GM19324 (cell line): ENCODE data around the gene TERB1.

Source experiments
- ATAC-seq: cut with Tn5 transposase; IDR thresholded peaks from one replicate; pipeline ENCODE4 v1.9.1; 2021; ENCODE audit warnings: mild to moderate bottlenecking, moderate library complexity; ENCODE audit not compliant: unreplicated experiment, low FRiP score

The TERB1 gene

GRCh38 chr16:66801320-66802105 is at the start of gene TERB1:
TSS of gene TERB1 (minus strand) at chr16:66801584. CDS start at chr16:66796798, 4,786 bp downstream.
- ATAC-seq: no peak

- no peak for ATAC-seq
These were observed 48.9 kb upstream of the TERB1 start for GRCh38 chr16:66850115-66850815.

- no peak for ATAC-seq
These were observed 48.2 kb upstream of the TERB1 start for GRCh38 chr16:66849549-66849948.

- no peak for ATAC-seq
These were observed 47.6 kb upstream of the TERB1 start for GRCh38 chr16:66849021-66849420.

GRCh38 chr16:66848172-66848571 is 46.8 kb upstream of the TERB1 start:
- no peak for ATAC-seq

- ATAC-seq: no peak
These were observed 46.2 kb upstream of the TERB1 start for GRCh38 chr16:66847533-66848067.

DNA sequence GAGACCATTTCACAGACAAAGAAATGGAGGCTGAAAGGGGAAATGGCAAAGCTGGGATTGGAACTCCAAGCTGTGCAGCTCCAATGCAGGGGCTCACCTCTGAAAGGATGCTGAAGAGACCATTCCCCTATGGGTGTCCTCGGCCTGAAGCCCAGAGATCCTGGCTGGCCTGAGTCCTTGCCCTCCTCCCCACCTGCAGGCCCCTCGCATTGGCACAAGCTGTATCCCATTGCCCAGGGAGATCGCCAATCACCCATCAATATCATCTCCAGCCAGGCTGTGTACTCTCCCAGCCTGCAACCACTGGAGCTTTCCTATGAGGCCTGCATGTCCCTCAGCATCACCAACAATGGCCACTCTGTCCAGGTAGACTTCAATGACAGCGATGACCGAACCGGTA is 45.4 kb upstream of the TERB1 start:
- no peak for ATAC-seq

DNA sequence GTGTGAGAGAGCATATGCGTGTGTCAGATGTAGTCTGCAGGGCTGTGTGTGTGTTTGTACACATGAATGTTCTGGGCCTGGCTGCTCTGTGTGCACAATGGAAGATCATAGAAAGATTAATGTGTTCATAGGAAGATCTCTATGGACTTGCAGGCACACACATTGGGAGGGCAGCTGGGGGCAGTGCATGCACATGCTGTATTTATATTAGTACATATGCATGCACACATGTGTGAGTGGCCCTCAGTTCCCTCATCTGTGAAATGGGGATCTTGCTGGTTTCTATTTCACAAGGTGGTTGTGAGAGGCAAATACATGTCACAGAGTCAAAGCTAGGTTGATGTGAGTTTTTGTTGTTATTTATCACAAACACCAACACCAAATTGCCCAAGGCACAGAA is 44.9 kb upstream of the TERB1 start:
- ATAC-seq: no peak

GRCh38 chr16:66845791-66846221 is 44.4 kb upstream of the TERB1 start:
- ATAC-seq: no peak

- ATAC-seq: no peak
These were observed 43.7 kb upstream of the TERB1 start for GRCh38 chr16:66845080-66845410.

DNA sequence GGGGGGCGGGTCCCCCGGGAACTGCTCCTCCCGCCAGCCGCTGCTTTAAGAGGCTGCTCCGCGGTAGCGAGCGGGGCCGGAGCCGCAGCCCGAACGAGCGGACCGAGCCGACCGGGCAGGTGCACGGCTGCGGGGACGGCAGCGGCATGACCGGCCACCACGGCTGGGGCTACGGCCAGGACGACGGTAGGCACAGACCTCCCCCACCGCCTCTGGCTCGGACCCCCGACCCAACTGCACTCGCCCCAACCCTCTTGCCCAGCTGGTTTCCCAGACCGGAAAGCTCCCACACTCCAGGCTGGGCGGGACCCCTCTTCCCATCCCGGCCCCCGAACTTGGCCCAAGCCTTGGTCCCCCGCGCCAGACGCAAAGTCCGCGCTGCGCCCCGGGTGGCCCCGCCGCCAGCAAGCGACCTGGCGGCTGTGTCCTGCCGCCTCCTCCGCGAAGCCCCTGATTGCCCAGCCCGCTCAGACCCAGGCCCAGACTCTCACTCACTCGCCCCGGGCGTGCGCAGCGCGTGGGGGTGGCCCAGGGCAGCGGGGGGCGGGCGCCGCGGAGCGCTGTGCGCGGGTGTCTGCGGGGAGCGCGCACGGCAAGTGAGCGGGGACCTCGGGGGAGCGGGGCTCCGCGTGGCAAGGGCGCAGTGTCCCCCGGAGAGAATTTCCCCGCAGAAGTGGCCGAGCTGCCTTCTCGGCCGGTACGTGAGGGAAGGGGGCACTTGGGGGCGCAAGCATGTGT is 43.1 kb upstream of the TERB1 start, which contains the start of gene CA7:
Gene CA7, plus strand, starts transcription at position 73 of the 738 bp plus-strand sequence. Its CDS starts 74 bp downstream, at position 147.
- no peak for ATAC-seq

- no peak for ATAC-seq
These were observed 42.6 kb upstream of the TERB1 start for GRCh38 chr16:66844009-66844341.

GRCh38 chr16:66843191-66843590 is 41.8 kb upstream of the TERB1 start:
- no peak for ATAC-seq

GRCh38 chr16:66842765-66843164 is 41.4 kb upstream of the TERB1 start:
- no peak for ATAC-seq

DNA sequence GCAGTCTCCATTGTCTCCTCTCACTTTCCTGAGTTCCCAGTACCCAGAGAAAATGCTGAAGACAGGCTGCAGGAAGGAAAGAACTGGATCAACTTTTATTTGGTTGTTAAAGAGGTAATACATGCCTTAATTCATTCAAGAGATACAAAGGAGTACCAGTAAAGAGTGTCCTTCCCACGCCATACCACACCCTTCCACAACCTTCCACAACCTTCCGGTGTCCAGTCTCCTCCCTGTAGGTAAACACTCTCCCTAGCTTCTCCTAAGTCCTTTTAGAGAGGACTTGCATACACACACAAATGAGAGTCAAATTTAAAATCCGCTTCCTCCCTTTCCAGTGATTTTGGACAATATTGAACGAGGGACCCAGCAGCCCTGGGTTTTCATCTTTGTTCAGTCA is 40.0 kb upstream of the TERB1 start:
- ATAC-seq: no peak

- ATAC-seq: no peak
These were observed 39.5 kb upstream of the TERB1 start for GRCh38 chr16:66840883-66841282.

GRCh38 chr16:66834746-66835145 is 33.4 kb upstream of the TERB1 start:
- ATAC-seq: no peak

DNA sequence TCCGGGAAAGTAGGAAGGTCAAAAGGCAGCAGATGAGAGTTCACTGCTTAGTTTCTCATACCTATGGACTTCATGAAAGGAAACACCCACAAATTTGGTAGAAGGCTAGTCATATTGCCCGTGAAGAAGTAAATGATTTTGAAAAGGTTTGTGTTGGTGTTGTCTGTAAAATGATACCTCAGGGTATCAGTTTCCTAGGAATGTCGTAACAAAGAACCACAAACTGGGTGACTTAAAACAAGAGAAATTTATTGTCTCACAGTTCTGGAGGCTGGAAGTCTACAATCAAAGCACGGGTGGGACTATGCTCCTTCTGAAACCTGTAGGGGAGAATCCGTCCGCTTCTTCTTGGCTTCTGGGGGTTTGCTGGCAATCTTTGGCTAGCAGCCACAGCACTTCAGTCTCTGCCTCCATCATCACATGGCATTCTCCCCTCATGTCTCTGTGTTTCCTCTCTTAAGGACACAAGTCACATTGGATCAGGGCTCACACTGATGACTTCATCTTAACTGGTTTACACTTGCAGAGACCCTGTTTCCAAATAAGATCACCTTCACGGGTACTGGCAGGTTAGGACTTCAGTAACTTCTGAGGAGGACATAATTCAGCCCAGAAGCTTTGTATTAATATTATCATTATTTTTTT is 31.4 kb upstream of the TERB1 start:
- ATAC-seq: no peak

DNA sequence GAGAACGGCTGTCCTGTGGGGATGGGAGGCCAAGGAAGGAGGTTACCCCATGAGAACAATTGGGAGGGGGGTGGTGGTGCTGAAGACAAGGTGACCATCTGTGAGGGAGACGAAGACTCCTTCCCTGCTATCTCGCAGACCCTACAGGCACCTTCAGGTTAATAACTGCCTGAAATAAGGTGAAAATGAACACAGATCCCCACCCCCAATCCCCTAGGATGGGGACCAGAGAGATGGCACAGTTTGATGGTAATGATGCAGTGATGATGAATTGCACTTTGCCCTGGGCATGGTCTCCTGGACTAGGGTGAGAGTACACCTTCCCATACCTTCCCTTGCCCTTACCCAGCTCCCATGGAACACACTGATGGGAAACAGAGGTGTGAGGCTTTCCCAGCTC is 30.8 kb upstream of the TERB1 start:
- no peak for ATAC-seq
